NCI-H1930 (cell line): ENCODE data around the gene RASSF10.
"Not testable (repeated sequence)": the region's sequence is repeated elsewhere in the genome, so short reads cannot be mapped to it uniquely, and the experiment has no call there.

Source experiments
- DNase-seq, 2 experiments: peaks; one replicate each; lab custom pipeline; 2025; lab: John Stamatoyannopoulos, UW

Gene RASSF10

DNA sequence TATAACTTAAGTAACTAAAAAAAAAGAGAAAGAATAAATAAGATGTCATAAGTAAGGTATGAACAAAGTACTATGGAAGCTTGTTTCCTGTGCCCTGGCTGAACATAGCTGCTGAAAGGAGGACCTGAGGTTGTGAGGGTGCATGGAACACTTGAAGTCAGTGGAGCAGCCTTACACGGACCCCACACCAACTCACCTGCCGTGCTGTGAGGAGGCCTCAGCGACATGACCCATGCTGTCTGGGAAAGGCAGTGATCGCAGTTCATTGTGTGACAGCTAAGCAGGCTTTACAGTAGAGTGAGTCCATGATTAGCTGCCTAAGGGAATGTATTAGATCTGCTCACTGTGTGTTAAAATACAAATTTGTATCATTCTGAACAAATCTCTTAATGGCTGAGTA, 17.6 kb downstream of the RASSF10 start:
- DNase-seq: no peak

DNA sequence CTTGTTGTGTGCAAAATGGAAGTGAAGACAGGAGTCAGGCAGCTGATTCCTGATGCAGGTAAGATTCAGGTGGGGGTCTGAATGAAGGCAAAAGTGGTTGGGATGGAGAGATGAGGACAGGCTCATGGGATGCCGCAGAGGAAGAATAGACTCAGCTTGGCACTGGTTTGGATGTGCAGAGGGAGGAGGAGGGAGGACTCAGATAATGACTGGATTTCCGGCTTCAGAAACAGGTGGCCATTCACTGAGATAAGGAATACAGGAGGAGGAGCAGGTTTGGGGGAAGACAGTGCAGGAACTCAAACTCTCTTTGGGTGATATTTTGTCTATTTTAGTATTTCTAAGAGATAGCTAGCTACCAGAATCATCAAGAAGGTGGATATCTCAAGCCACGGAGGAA, 19.2 kb downstream of the RASSF10 start:
- DNase-seq: no peak

DNA sequence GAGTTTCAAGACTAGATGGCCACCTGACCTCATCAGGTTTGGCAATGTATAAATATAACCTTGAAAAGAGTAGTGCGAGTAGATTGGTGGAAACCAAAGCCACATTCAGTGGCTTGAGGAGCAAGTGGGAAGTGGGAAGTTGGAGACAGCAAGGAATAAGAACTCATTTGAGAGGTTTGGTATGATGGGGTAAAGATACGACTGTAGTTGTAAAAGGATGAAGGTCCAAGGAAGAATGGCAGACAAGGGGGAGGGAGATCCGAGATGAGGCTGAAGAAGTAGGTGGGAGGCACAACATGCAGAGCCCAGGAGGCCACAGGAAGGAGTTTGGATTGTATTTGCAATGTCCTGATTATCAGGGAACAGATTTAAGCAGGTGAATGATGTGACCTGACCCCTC, 20.8 kb downstream of the RASSF10 start:
- no peak for DNase-seq

- no peak for DNase-seq
Measured at GRCh38 chr11:13030857-13031256, 21.7 kb downstream of the RASSF10 start.

DNA sequence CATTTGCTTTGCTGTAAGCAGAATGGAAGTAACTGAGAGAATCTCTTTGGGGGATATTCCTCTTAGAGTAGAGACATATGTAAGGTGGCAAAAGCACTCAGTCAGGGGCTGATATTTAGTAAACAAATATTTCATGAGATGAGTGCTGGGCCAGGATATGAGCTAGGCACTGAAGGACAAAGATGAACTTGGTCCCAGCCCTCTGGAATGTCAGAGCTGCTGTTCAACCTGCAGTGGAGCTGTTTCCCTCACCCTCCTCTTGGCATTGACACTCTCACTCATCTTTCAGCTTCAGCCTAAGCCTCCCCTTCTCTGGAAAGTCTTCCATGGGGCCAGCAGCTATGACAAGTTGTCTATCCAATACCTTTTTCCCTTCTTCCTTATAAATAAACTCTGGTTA, 22.2 kb downstream of the RASSF10 start:
- no peak for DNase-seq

DNA sequence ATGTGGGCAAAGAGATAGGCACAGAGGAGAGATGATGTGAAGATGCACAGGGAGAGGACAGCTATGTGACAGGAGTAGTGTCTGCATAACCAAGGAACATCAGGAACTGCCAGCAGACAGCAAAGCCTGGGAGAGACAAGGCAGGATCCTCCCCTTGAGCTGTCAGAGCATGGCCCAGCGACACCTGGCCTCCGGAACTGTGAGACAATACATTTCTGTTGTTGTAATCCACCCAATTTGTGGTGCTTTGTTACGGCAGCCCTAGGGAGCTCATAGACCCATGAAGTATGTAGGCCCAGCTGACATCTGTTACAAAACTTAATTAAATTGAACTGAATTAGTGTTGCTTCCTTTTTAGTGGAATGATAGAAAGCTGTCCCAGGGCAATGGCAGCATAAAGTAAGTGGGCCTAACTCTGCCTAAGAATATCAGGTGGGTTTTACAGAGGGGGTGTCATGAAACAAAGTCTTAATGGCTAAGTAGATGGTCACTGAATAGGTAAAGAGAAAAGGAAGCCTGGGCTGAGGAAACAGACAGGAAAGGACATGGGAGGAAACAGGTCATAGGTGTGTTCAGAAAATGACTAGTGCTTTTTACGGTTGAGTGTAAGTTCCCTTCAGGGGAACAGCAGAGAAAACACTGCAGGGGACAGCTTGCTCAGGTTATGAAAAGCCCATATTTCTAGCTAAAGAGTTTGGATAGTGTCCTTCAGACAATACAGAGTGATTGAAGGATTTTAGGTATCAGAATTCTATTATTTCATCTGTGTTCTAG, 24.8 kb downstream of the RASSF10 start:
- DNase-seq: peak in 1 of 2 experiments; percentile 17

DNA sequence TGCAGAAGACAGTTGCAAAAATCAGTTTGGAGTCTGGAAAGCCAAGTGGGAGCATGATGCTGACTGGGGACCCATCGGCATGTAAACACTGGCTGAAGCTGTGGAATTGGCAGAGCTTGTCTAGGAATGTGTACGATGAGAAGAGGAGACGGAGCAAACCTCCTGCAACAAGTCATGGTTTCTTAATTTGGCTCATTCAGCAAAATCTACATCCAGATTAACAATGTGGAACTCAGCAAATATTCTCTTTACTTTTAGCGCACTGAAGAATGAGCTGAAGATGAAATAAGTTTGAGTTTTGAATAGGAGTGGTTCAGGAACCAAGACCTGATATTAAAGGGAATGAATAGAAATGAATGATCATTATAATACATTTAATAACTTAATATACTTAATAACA, 26.6 kb downstream of the RASSF10 start:
- DNase-seq: no peak

- DNase-seq: no peak
Measured at GRCh38 chr11:13036235-13036634, 27.1 kb downstream of the RASSF10 start.

DNA sequence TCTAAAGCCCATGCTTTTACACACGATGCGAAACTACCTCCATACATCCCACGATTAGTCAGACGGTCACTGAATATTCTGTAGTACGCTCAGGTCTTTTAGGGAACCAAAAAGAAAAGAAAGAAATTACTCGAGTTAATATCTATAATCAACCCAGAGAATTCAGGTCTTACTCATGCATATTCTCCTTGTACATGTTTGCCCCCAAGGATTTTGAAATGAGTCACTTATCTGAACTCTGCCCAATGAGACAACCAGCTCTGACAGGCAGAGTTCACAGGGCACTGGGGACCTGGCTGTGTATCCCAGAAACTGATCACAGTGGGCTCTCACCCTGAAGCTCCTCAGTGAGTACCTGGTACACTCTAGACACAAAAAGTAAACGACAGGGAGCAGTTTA, 29.2 kb downstream of the RASSF10 start:
- no peak for DNase-seq

- DNase-seq: no peak
Measured at GRCh38 chr11:13039126-13039525, 30.0 kb downstream of the RASSF10 start.

- no peak for DNase-seq
Measured at GRCh38 chr11:13040969-13041561, 31.9 kb downstream of the RASSF10 start.

- no peak for DNase-seq
Measured at GRCh38 chr11:13042873-13043342, 33.8 kb downstream of the RASSF10 start.

DNA sequence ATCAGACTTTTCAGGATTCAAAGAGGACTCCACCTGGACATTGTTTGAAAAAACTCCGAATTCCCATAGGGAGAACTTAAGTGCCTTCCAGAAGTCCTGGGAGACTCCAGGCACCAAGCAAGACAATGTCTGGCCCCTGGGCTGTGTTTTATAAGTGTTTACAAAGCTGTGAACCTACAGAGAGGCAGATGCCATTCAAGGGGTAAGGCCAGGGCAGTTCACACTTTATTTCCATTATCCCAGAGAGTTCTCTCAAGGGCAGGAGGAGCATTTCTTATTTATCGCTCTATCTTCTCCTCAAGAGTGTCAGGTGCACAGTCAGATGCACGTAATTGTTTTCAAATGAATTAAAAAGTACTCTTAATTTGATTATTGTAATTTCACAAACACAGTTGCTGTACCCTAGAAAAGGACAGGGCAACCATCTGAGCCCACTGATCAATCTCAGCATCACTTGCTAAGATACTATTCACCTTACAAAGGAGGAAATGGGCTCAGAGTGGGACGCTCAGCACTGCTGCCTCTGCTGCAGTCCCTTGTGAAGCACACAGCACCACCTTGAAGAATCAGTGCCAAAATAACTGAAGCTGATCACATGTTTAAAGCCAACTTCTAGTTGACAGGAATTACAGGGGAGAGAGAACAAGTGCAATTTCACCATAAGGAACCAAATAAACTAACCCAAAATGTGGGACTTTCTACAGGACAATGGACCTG, 35.0 kb downstream of the RASSF10 start:
- no peak for DNase-seq

- DNase-seq: not testable (repeated sequence)
Measured at GRCh38 chr11:13045089-13045488, 36.0 kb downstream of the RASSF10 start.

GRCh38 chr11:13045734-13046133, 36.6 kb downstream of the RASSF10 start:
- no peak for DNase-seq

DNA sequence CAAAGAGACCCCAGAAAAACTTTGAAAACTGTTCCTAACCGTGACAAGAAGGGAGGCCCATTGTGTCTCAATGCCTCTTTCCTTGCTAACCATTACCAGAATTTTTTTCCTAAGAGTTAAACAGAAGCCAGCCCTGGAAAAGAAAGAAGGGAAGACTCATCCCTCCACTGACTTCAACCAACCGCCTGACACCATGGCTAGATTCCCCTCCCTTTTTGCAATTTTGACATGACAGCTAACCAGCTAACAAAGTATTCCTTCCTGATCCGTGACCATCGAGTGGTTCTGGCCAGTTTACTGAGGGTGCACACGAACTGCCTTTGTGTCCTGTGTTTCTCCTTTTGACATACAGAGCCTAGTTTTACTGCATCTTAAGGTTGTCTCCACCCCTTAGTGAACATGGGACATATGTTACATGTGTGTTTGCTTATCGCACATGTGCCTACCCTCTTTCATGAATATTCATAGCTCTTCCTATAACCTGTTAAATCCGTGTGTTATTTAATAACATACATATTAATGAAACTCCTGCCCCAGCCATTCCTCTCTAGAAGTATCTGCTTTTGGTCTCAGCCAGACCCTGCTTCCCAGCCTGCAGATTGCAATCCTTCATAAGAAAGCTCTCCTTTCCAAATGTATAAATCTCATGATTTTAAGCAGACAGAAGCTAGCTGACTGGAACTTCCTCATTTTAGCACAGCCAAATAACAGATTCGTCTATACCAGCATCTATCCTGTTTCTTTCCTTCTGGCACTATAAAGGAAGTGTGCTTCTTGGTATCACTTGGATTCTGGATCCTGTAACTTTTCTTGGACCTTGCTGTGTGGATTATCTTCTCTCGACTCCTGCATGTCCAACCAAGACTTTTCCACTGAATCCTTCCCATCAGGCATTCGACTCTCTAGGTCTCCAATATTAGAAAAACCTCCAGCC, 37.8 kb downstream of the RASSF10 start:
- no peak for DNase-seq

DNA sequence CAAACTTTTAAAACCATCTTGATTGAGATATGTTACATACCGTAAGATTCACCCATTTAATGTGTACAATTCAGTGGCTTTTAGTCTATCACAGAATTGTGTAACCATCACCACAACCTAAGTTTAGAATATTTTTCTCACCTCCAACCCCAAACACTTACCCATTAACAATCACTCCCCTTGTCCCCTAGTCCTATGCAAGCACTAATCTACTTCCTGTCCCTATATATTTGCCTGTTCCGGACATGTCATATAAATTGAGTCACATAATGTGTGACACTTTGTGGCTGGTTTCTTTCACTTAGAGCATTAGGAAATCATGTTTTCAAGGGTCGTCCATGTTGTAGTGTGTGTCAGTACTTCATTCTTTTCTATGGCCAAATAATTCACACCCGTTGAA, 38.8 kb downstream of the RASSF10 start:
- no peak for DNase-seq

- DNase-seq: no peak
Measured at GRCh38 chr11:13051257-13051656, 42.1 kb downstream of the RASSF10 start.

DNA sequence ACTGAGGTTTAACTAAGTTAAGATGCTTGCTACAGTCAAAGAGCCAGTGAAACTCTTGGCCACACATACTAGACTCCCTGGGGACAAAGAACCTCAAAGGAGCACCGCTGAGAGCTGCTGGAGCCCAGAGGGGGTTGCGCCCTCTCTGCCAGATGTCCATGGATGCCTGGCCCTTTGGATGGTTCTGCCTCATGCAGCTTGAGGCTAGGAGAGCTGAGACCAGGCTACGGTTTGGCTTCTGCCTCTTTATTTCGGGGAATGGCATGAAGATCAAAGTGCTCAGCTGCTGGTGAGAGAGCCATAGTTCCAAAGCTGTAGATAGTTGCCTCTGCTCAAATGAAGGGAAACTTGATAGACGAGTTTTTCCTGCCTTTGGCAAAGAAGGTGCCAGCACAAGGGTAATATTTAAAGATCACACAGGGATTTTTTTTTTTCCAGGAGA, 43.0 kb downstream of the RASSF10 start:
- no peak for DNase-seq

DNA sequence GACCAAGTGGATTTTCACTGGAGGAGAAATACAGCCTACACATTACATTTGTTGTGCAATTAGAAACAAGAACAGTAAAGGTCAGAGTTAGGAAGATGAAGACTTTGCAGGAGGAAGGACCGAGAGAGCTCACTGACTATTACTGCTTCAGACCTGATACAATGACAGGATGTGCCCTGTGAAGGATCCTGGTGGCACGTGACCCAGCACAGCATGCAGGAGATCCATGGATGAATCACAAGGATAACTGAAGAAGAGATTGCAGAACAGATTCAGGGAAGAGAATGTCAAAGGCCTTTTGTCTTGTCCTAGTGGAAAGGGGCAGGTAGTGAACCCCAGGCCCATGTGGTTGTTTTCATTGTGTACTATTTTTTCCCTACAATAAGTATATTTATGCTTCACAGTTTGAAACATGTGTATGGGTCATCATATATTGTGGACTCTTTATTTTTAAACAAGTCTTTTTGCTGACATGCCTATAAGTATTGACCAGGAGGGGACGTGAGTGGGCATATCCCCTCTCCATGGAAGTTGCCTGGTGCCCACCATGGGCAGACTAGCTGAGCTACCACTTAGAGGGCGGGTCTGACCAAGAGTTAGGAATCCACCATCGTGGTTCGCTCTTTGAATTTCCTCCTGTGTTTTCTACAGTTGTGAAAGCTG, 44.3 kb downstream of the RASSF10 start:
- no peak for DNase-seq

- DNase-seq: no peak
Measured at GRCh38 chr11:13054278-13054677, 45.2 kb downstream of the RASSF10 start.
